ENCODE measurements around the gene COX5A. TPM values are rescaled to one million over a fixed set of nuclear protein-coding genes. Genes with fewer than 3 reads are reported as not detected.

COX5A gene
- polyA plus RNA-seq, 1 donor from 2014 or later = 155 TPM

DNA sequence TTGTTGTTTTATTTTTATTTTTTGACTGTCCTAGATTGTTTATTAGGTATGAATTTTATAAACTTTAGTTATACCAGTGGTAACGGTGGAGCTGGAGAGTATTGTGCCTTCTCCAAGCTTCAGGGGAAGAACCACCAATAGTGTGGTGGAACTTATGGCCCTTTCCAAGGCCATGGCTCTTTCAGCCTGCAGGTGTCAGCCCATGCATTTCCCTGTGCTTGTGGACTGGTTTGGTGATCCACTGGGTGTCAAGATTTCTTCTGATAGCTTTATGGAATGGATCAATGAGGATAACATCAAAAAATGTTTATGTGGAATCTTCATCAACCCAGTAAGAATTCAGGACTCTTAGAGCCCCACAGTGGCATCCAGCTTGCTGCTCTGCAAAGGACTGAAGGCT, 38.3 kb upstream of the COX5A start:
- Histone ChIP-seq H3K36me3 (ENCODE audit: insufficient read depth, low read length) (no peaks in the 10 kb centered on the region), H3K9ac (ENCODE audit: low read length) (no peak overlapping the region), H3F3A (ENCODE audit: insufficient read depth, low read length, poor library complexity, severe bottlenecking) (no peaks in the 10 kb centered on the region), H3K27me3 (ENCODE audit: insufficient read depth, low read depth, low read length) (no peaks in the 10 kb centered on the region), H3K4me3 (ENCODE audit: low read length) (no peak overlapping the region), H3K79me2 (replicated peaks; ENCODE audit: insufficient read depth, low read length) (no peaks in the 10 kb centered on the region), H3K9me3 (ENCODE audit: low read length) (no peaks in the 10 kb centered on the region), H4K20me1 (ENCODE audit: insufficient read depth) (no peaks in the 10 kb centered on the region), H3K9me2 (ENCODE audit: insufficient read depth, low read length) (no peaks in the 10 kb centered on the region), H2AFZ (ENCODE audit: low read depth, low read length) (no peak overlapping the region), H3K27ac (ENCODE audit: low read length) (no peak overlapping the region), H3K4me2 (ENCODE audit: low read length) (no peak overlapping the region)
- no peak for TF ChIP-seq EZH2 (IDR thresholded peaks at IDR 0.05; ENCODE audit: borderline replicate concordance, insufficient read depth, low read length, poor library complexity, severe bottlenecking)
- TF ChIP-seq MXI1 (conservative IDR thresholded peaks at IDR 0.05; ENCODE audit: poor library complexity, severe bottlenecking) = no peak
- TF ChIP-seq RAD21 (conservative IDR thresholded peaks at IDR 0.05) = no peak
- TF ChIP-seq TAF1 (IDR thresholded peaks at IDR 0.05; ENCODE audit: low read depth) = no peak
- TF ChIP-seq, protein P1, sequence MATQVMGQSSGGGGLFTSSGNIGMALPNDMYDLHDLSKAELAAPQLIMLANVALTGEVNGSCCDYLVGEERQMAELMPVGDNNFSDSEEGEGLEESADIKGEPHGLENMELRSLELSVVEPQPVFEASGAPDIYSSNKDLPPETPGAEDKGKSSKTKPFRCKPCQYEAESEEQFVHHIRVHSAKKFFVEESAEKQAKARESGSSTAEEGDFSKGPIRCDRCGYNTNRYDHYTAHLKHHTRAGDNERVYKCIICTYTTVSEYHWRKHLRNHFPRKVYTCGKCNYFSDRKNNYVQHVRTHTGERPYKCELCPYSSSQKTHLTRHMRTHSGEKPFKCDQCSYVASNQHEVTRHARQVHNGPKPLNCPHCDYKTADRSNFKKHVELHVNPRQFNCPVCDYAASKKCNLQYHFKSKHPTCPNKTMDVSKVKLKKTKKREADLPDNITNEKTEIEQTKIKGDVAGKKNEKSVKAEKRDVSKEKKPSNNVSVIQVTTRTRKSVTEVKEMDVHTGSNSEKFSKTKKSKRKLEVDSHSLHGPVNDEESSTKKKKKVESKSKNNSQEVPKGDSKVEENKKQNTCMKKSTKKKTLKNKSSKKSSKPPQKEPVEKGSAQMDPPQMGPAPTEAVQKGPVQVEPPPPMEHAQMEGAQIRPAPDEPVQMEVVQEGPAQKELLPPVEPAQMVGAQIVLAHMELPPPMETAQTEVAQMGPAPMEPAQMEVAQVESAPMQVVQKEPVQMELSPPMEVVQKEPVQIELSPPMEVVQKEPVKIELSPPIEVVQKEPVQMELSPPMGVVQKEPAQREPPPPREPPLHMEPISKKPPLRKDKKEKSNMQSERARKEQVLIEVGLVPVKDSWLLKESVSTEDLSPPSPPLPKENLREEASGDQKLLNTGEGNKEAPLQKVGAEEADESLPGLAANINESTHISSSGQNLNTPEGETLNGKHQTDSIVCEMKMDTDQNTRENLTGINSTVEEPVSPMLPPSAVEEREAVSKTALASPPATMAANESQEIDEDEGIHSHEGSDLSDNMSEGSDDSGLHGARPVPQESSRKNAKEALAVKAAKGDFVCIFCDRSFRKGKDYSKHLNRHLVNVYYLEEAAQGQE (IDR thresholded peaks at IDR 0.05; ENCODE audit: borderline replicate concordance) = no peak
- no peak for TF ChIP-seq EP300 (conservative IDR thresholded peaks at IDR 0.05; ENCODE audit: poor library complexity, severe bottlenecking)
- TF ChIP-seq, protein P2, sequence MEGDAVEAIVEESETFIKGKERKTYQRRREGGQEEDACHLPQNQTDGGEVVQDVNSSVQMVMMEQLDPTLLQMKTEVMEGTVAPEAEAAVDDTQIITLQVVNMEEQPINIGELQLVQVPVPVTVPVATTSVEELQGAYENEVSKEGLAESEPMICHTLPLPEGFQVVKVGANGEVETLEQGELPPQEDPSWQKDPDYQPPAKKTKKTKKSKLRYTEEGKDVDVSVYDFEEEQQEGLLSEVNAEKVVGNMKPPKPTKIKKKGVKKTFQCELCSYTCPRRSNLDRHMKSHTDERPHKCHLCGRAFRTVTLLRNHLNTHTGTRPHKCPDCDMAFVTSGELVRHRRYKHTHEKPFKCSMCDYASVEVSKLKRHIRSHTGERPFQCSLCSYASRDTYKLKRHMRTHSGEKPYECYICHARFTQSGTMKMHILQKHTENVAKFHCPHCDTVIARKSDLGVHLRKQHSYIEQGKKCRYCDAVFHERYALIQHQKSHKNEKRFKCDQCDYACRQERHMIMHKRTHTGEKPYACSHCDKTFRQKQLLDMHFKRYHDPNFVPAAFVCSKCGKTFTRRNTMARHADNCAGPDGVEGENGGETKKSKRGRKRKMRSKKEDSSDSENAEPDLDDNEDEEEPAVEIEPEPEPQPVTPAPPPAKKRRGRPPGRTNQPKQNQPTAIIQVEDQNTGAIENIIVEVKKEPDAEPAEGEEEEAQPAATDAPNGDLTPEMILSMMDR (IDR thresholded peaks at IDR 0.05; ENCODE audit: poor library complexity, severe bottlenecking) = no peak
- TF ChIP-seq POLR2AphosphoS5 (IDR thresholded peaks at IDR 0.05) = no peak
- no peak for TF ChIP-seq SMC3 (conservative IDR thresholded peaks at IDR 0.05; ENCODE audit: poor library complexity)

DNA sequence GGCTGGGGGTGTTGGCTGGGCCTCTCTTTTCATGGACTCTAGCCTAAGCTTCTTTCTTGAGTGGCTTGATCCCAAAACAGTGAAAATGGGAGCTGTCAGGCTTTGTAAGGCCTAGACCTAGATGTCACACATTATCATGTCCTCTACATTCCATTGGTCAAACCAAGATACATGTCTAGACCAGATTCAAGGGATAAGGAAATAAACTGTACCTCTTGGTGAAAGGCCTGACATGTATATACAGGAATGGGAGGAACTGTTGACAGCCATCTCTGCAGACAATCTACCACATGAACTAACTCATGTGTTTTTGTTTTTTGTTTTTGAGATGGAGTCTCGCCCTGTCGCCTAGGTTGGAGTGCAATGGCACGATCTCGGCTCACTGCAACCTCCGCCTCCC, 29.8 kb upstream of the COX5A start:
- Histone ChIP-seq H3K27ac (ENCODE audit: low read length) (no peak overlapping the region), H3K4me2 (ENCODE audit: low read length) (no peak overlapping the region), H3K4me3 (ENCODE audit: low read length) (no peak overlapping the region), H2AFZ (ENCODE audit: low read depth, low read length) (no peak overlapping the region), H3K9me2 (ENCODE audit: insufficient read depth, low read length) (no peaks in the 10 kb centered on the region), H3F3A (ENCODE audit: insufficient read depth, low read length, poor library complexity, severe bottlenecking) (no peaks in the 10 kb centered on the region), H3K79me2 (replicated peaks; ENCODE audit: insufficient read depth, low read length) (no peaks in the 10 kb centered on the region), H3K27me3 (ENCODE audit: insufficient read depth, low read depth, low read length) (no peaks in the 10 kb centered on the region), H4K20me1 (ENCODE audit: insufficient read depth) (no peaks in the 10 kb centered on the region), H3K36me3 (ENCODE audit: insufficient read depth, low read length) (no peaks in the 10 kb centered on the region), H3K9me3 (ENCODE audit: low read length) (no peaks in the 10 kb centered on the region), H3K9ac (ENCODE audit: low read length) (no peak overlapping the region)
- TF ChIP-seq SMC3 (conservative IDR thresholded peaks at IDR 0.05; ENCODE audit: poor library complexity) (no peak), EP300 (conservative IDR thresholded peaks at IDR 0.05; ENCODE audit: poor library complexity, severe bottlenecking) (no peak), MXI1 (conservative IDR thresholded peaks at IDR 0.05; ENCODE audit: poor library complexity, severe bottlenecking) (no peak), EZH2 (IDR thresholded peaks at IDR 0.05; ENCODE audit: borderline replicate concordance, insufficient read depth, low read length, poor library complexity, severe bottlenecking) (no peak), TAF1 (IDR thresholded peaks at IDR 0.05; ENCODE audit: low read depth) (no peak), POLR2AphosphoS5 (IDR thresholded peaks at IDR 0.05) (no peak), RAD21 (conservative IDR thresholded peaks at IDR 0.05) (no peak)
- TF ChIP-seq, protein P2 (IDR thresholded peaks at IDR 0.05; ENCODE audit: poor library complexity, severe bottlenecking) = no peak
- TF ChIP-seq, protein P1 (IDR thresholded peaks at IDR 0.05; ENCODE audit: borderline replicate concordance) = no peak

All from neural cell (in vitro differentiated cells).